ENCODE data around the gene PRRG3. TPM values are rescaled to one million over a fixed set of nuclear protein-coding genes. Genes with fewer than 3 reads are reported as not detected.

Gene PRRG3
- total and polyA plus RNA-seq, 2 donors (not counting 1 experiment from before 2014, with no cell fraction given): not detected

- Mint-ChIP-seq H3K27me3 (peaks cover 3% of the 10 kb centered on the region), H3K4me1 (no peaks in the 10 kb centered on the region), H3K9me3 (ENCODE audit: insufficient read depth) (no peaks in the 10 kb centered on the region), H3K27ac (no peak overlapping the region), H3K4me3 (no peak overlapping the region)
- Histone ChIP-seq H3K9me3 (ENCODE audit: control extremely low read depth in 1 of 3, control insufficient read depth in 2 of 3, insufficient read depth in 1 of 3, low read length in 2 of 3) (no peaks in the 10 kb centered on the region), H3K36me3 (replicated peaks in 1 of 2; ENCODE audit: control extremely low read depth in 1 of 2, control insufficient read depth in 1 of 2, extremely low read depth in 1 of 2, insufficient read depth in 2 of 2, low read length in 1 of 2) (no peaks in the 10 kb centered on the region), H4K20me1 (ENCODE audit: control insufficient read depth, insufficient read depth, low read length, poor library complexity, severe bottlenecking) (no peaks in the 10 kb centered on the region), H3K4me3 (ENCODE audit: control extremely low read depth in 1 of 5, extremely low read depth in 1 of 5, insufficient read depth in 1 of 5, low read depth in 2 of 5, low read length in 4 of 5) (no peak overlapping the region), H3K4me2 (replicated peaks; ENCODE audit: low read depth, low read length, poor library complexity, severe bottlenecking) (no peak overlapping the region), H2AFZ (ENCODE audit: insufficient read depth, low read depth, low read length, poor library complexity, severe bottlenecking) (no peak overlapping the region), H3K9ac (ENCODE audit: low read length) (no peak overlapping the region), H3K4me1 (ENCODE audit: control insufficient read depth in 2 of 2, insufficient read depth in 2 of 2, low read length in 2 of 2) (no peaks in the 10 kb centered on the region), H3K27ac (ENCODE audit: low read length in 2 of 2) (no peak overlapping the region), H3K27me3 (replicated peaks in 1 of 4; ENCODE audit: control extremely low read depth in 1 of 4, control insufficient read depth in 3 of 4, insufficient read depth in 4 of 4, low read length in 3 of 4) (no peaks in the 10 kb centered on the region), H3K79me2 (ENCODE audit: control insufficient read depth, insufficient read depth, low read length) (no peaks in the 10 kb centered on the region)
- DNase-seq: no peak
- TF ChIP-seq CTCF (IDR thresholded peaks at IDR 0.05): no peak
- TF ChIP-seq EZH2 (IDR thresholded peaks at IDR 0.05; ENCODE audit: borderline replicate concordance, insufficient read depth, low read depth, low read length, poor library complexity, severe bottlenecking): no peak
- no peak for ATAC-seq (ENCODE audit: low read depth)
- 89% methylated on average over 5 of the region's 5 CpGs for whole genome bisulfite sequencing (ENCODE audit: insufficient coverage)
- intact Hi-C loops (cut with micrococcal nuclease): no loop called here
- CTCF ChIA-PET: no interaction called here
- POLR2A ChIA-PET: no interaction called here
These were observed 31.5 kb downstream of the PRRG3 start for GRCh38 chrX:151726751-151727150.

GRCh38 chrX:151727346-151727745 is 32.1 kb downstream of the PRRG3 start:
- TF ChIP-seq EZH2 (IDR thresholded peaks at IDR 0.05; ENCODE audit: borderline replicate concordance, insufficient read depth, low read depth, low read length, poor library complexity, severe bottlenecking) (no peak), CTCF (IDR thresholded peaks at IDR 0.05) (no peak)
- Histone ChIP-seq H2AFZ (ENCODE audit: insufficient read depth, low read depth, low read length, poor library complexity, severe bottlenecking) (no peak overlapping the region), H3K4me2 (replicated peaks; ENCODE audit: low read depth, low read length, poor library complexity, severe bottlenecking) (no peak overlapping the region), H3K9me3 (ENCODE audit: control extremely low read depth in 1 of 3, control insufficient read depth in 2 of 3, insufficient read depth in 1 of 3, low read length in 2 of 3) (no peaks in the 10 kb centered on the region), H3K27ac (ENCODE audit: low read length in 2 of 2) (no peak overlapping the region), H3K4me3 (ENCODE audit: control extremely low read depth in 1 of 5, extremely low read depth in 1 of 5, insufficient read depth in 1 of 5, low read depth in 2 of 5, low read length in 4 of 5) (no peak overlapping the region), H3K79me2 (ENCODE audit: control insufficient read depth, insufficient read depth, low read length) (no peaks in the 10 kb centered on the region), H3K9ac (ENCODE audit: low read length) (no peak overlapping the region), H4K20me1 (ENCODE audit: control insufficient read depth, insufficient read depth, low read length, poor library complexity, severe bottlenecking) (no peaks in the 10 kb centered on the region), H3K4me1 (ENCODE audit: control insufficient read depth in 2 of 2, insufficient read depth in 2 of 2, low read length in 2 of 2) (no peaks in the 10 kb centered on the region), H3K36me3 (replicated peaks in 1 of 2; ENCODE audit: control extremely low read depth in 1 of 2, control insufficient read depth in 1 of 2, extremely low read depth in 1 of 2, insufficient read depth in 2 of 2, low read length in 1 of 2) (no peaks in the 10 kb centered on the region), H3K27me3 (replicated peaks in 1 of 4; ENCODE audit: control extremely low read depth in 1 of 4, control insufficient read depth in 3 of 4, insufficient read depth in 4 of 4, low read length in 3 of 4) (no peaks in the 10 kb centered on the region)
- POLR2A ChIA-PET: no interaction called here
- Mint-ChIP-seq H3K27ac (no peak overlapping the region), H3K4me1 (no peaks in the 10 kb centered on the region), H3K4me3 (no peak overlapping the region), H3K27me3 (peaks cover 3% of the 10 kb centered on the region), H3K9me3 (ENCODE audit: insufficient read depth) (no peaks in the 10 kb centered on the region)
- no peak for DNase-seq
- no peak for ATAC-seq (ENCODE audit: low read depth)
- 84% methylated on average over 3 of the region's 4 CpGs for WGBS (ENCODE audit: insufficient coverage)
- CTCF ChIA-PET: no interaction called here
- intact Hi-C loops (cut with micrococcal nuclease): no loop called here

All from B cell (primary cell).